ENCODE results near the gene LRP2.

Gene LRP2

GRCh38 chr2:169090133-169090820 lies 272.1 kb downstream of the LRP2 start:
- no peak for DNase-seq (ENCODE audit: low read depth in 2 of 2)

- no peak for DNase-seq (ENCODE audit: low read depth in 2 of 2)
Measured at GRCh38 chr2:169089182-169089581, 273.2 kb downstream of the LRP2 start.

GRCh38 chr2:169087757-169088379 lies 274.5 kb downstream of the LRP2 start:
- no peak for DNase-seq (ENCODE audit: low read depth in 2 of 2)

- no peak for DNase-seq (ENCODE audit: low read depth in 2 of 2)
Measured at GRCh38 chr2:169086893-169087467, 275.4 kb downstream of the LRP2 start.

GRCh38 chr2:169082995-169083394 lies 279.3 kb downstream of the LRP2 start:
- DNase-seq (ENCODE audit: low read depth in 2 of 2), result no peak

- DNase-seq (ENCODE audit: low read depth in 2 of 2), result no peak
Measured at GRCh38 chr2:169081551-169081950, 280.8 kb downstream of the LRP2 start.

- DNase-seq (ENCODE audit: low read depth in 2 of 2), result no peak
Measured at GRCh38 chr2:169080250-169081069, 281.9 kb downstream of the LRP2 start.

GRCh38 chr2:169077674-169078240 lies 284.6 kb downstream of the LRP2 start:
- no peak for DNase-seq (ENCODE audit: low read depth in 2 of 2)

Measured in activated CD8-positive, alpha-beta memory T cell treated with anti-CD3 and anti-CD28 coated beads for 4 hours (primary cell).